HEK293T (cell line): ENCODE results near the gene MREG.

Experiments
- CTCF ChIA-PET: fragments of 350-600 bp; formaldehyde crosslinking; extraction: SDS; loops from one replicate; lab custom pipeline; 2021; ENCODE audit warnings: antibody characterized with exemption, inconsistent platforms; lab: Yijun Ruan, JAX
- POLR2A ChIA-PET: fragments of 350-600 bp; formaldehyde crosslinking; extraction: SDS; loops from one replicate; lab custom pipeline; 2020; ENCODE audit warnings: antibody characterized with exemption, inconsistent platforms; lab: Yijun Ruan, JAX
- DNase-seq: peaks from one replicate; pipeline ENCODE4 v3.0.0; 2012; ENCODE audit warnings: mixed read lengths; ENCODE audit errors: extremely low spot score
- ARNT ChIP-seq: fragments of 450-650 bp; IDR thresholded peaks from 2 replicates; pipeline ENCODE4 v1.6.1; 2017; ENCODE audit warnings: mild to moderate bottlenecking
- BHLHE40 ChIP-seq: fragments of 450-650 bp; IDR thresholded peaks from 2 replicates; pipeline ENCODE4 v1.6.1; 2016; ENCODE audit warnings: mild to moderate bottlenecking, moderate library complexity, borderline replicate concordance
- CTBP1 ChIP-seq: fragments of 450-650 bp; IDR thresholded peaks from 2 replicates; pipeline ENCODE4 v1.6.1; 2016; ENCODE audit warnings: borderline replicate concordance
- ELF4 ChIP-seq: fragments of 450-650 bp; IDR thresholded peaks from 2 replicates; pipeline ENCODE4 v1.6.1; 2017; ENCODE audit warnings: antibody characterized with exemption
- FOXA1 ChIP-seq: fragments of 450-650 bp; IDR thresholded peaks from 2 replicates; pipeline ENCODE4 v1.6.1; 2016; ENCODE audit warnings: mild to moderate bottlenecking
- FOXK2 ChIP-seq: fragments of 450-650 bp; IDR thresholded peaks from 2 replicates; pipeline ENCODE4 v1.6.1; 2016; ENCODE audit warnings: mild to moderate bottlenecking
- FOXM1 ChIP-seq: fragments of 450-650 bp; IDR thresholded peaks from 2 replicates; pipeline ENCODE4 v1.6.1; 2017; ENCODE audit warnings: mild to moderate bottlenecking, borderline replicate concordance
- HDGF ChIP-seq: fragments of 450-650 bp; IDR thresholded peaks from 2 replicates; pipeline ENCODE4 v1.6.1; 2017; ENCODE audit warnings: antibody characterized with exemption, borderline replicate concordance
- L3MBTL2 ChIP-seq: fragments of 450-650 bp; conservative IDR thresholded peaks from 2 replicates; pipeline ENCODE4 v1.6.1; 2016; ENCODE audit warnings: mild to moderate bottlenecking
- LEF1 ChIP-seq: fragments of 450-650 bp; IDR thresholded peaks from 2 replicates; pipeline ENCODE4 v1.6.1; 2017; ENCODE audit warnings: mild to moderate bottlenecking, borderline replicate concordance
- NFRKB ChIP-seq: fragments of 450-650 bp; IDR thresholded peaks from 2 replicates; pipeline ENCODE4 v1.6.1; 2016; ENCODE audit warnings: mild to moderate bottlenecking, moderate library complexity
- PKNOX1 ChIP-seq: fragments of 450-650 bp; IDR thresholded peaks from 2 replicates; pipeline ENCODE4 v1.6.1; 2016
- SP1 ChIP-seq: fragments of 450-650 bp; IDR thresholded peaks from 2 replicates; pipeline ENCODE4 v1.6.1; 2017
- SUZ12 ChIP-seq: fragments of 450-650 bp; IDR thresholded peaks from 2 replicates; pipeline ENCODE4 v1.6.1; 2016; ENCODE audit warnings: mild to moderate bottlenecking
- TARDBP ChIP-seq: fragments of 450-650 bp; IDR thresholded peaks from 2 replicates; pipeline ENCODE4 v1.6.1; 2016
- ZNF384 ChIP-seq: fragments of 450-650 bp; IDR thresholded peaks from 2 replicates; pipeline ENCODE4 v1.6.1; 2016

Gene MREG

GRCh38 chr2:215921895-215922294 lies 91.5 kb downstream of the MREG start:
- no peak for TF ChIP-seq FOXK2
- TF ChIP-seq FOXA1 = no peak
- no peak for TF ChIP-seq ELF4
- no peak for TF ChIP-seq ZNF384
- TF ChIP-seq HDGF = no peak
- TF ChIP-seq ARNT = no peak
- no peak for TF ChIP-seq PKNOX1
- TF ChIP-seq CTBP1 = no peak
- TF ChIP-seq SP1 = no peak
- TF ChIP-seq FOXM1 = no peak
- no peak for TF ChIP-seq BHLHE40
- TF ChIP-seq L3MBTL2 = no peak
- no peak for TF ChIP-seq TARDBP
- TF ChIP-seq SUZ12 = no peak
- TF ChIP-seq LEF1 = no peak
- TF ChIP-seq NFRKB = no peak
- ChIA-PET POLR2A (no interaction called here), CTCF (no interaction called here)
- DNase-seq = no peak

DNA sequence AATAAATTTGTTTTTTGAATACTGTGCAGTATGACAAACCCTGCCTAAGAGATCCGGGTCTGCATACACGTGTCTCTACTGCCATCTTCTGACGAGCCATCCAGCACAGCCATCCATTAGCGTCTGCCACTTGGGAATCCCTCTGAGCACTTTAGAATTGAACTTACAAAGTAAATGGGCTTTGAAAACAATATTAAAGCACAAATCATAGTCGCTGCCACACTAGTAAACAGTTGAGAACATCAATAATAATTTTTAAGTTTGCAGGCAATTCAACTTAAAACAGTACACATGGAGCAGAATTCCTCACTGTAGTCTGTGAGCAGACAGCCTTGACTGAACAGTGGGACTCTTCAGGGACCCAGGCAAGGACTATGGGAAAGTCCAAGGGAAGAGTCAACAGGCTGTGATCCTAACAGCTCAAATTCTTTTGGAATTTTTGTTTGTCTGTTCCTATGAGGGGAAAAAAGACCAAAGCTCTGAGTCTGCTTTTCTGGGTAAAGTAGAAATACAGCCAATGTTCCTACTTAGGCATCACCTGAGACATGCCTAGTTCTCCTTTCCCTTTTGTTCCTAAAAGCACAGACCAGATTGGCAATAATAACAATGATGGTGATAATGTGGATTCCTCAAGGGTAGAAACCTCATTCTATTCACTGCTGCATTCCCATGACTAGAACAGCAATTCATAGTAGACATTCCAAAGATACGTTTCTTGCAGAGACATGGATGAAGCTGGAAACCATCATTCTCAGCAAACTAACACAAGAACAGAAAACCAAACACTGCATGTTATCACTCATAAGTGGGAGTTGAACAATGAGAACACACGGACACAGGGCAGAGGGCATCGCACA lies 92.9 kb downstream of the MREG start:
- ChIA-PET POLR2A (no interaction called here), CTCF (interaction anchor here (0.5 to 2.2 kb wide), 4 partner anchors 76 to 956 kb away, joined by 3 to 7 read pairs (median 4); no protein-coding TSS in a partner anchor)
- TF ChIP-seq HDGF (no peak), FOXK2 (no peak), FOXM1 (no peak), SP1 (no peak), PKNOX1 (no peak), ELF4 (no peak), CTBP1 (no peak), NFRKB (no peak), FOXA1 (no peak), TARDBP (no peak), ZNF384 (no peak), ARNT (no peak), SUZ12 (no peak), BHLHE40 (no peak), LEF1 (no peak), L3MBTL2 (no peak)
- DNase-seq = peak; percentile 64

DNA sequence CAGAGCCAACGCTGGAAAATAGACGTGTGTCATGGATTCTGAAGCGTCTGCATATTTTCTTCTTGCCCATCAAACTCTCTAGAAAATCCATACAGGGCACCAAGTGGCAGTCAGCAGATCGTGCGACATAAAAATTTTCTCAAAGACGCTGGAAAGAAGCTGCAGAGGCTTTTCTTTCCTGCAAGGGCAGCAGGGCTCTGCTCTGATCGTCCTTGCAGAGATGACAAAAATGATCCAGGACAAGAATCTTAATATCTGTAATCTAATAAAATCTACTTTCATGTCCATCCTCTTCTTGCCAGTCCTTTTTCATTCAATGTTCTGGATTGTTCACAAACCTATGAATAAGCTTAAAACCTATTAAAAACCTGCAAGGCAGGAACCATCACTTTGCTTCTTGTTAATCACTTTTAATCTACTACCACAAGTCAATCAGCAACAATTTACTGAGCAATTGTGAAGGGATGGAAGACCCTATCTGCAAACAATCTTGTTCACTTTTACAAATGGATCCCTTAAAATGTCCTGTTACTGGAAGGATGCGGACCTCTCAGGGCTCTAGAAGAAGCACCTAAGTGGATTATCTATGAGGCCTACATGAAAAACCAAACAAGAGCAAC lies 93.6 kb downstream of the MREG start:
- no peak for DNase-seq
- ChIA-PET POLR2A (no interaction called here), CTCF (interaction anchor here (0.6 to 2.2 kb wide), 2 partner anchors 125 to 361 kb away, joined by 3 to 7 read pairs; no protein-coding TSS in a partner anchor)
- TF ChIP-seq ELF4 = no peak
- no peak for TF ChIP-seq CTBP1
- no peak for TF ChIP-seq FOXA1
- no peak for TF ChIP-seq LEF1
- no peak for TF ChIP-seq TARDBP
- TF ChIP-seq ZNF384 = no peak
- TF ChIP-seq NFRKB = no peak
- TF ChIP-seq HDGF = no peak
- TF ChIP-seq SUZ12 = no peak
- no peak for TF ChIP-seq PKNOX1
- no peak for TF ChIP-seq FOXK2

DNA sequence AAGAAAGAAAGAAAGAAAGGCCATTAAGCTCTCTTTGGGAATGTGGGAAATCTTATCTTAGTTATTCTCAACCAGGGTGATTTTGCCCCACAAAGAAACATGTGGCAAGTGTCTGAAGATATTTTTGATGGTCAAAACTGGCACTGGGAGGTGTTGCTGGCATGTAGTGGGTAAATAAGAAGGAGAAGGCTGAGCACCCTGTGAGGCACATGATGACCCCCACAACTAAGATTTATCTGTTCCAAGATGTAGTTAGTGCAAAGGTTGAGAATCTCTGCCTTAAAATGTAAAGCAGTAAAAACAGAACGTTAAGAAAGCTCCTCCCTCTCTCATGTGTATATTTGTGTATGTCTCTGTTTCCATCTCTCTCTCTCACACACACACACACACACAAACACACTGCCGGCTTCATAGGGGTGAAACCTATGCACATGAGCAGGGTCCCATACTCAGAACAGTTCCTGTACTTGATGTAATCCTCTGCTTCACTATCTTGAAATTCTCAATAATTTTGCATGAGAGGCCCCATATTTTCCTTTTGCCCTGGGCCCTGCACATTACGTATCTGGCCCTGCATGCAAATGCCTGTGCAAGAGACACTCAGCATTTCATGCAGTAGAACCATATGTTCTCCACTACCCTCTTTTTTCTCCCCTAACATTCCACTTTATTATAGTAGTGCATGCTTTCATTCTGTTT lies 94.3 kb downstream of the MREG start:
- DNase-seq = no peak
- CTCF ChIA-PET = interaction anchor here (0.6 to 2.2 kb wide), 2 partner anchors 124 to 362 kb away, joined by 3 to 7 read pairs; no protein-coding TSS in a partner anchor
- TF ChIP-seq BHLHE40 (no peak), TARDBP (no peak), L3MBTL2 (no peak), FOXM1 (no peak), ZNF384 (no peak), PKNOX1 (no peak), FOXA1 (no peak), ELF4 (no peak)
- POLR2A ChIA-PET = no interaction called here
